Lower lobe of right lung (tissue), 2 donors: ENCODE measurements around the gene RPL3. TPM values are rescaled to one million over a fixed set of nuclear protein-coding genes. Genes with fewer than 3 reads are reported as not detected.

Experiments used
- ATAC-seq, 2 donors: fragments of 200-7000 bp; cut with Tn5 transposase; one replicate each; pipeline ENCODE4 v1.9.1; 2020 to 2022; ENCODE audit warnings: mild to moderate bottlenecking in 2 of 2, moderate library complexity in 2 of 2
- DNase-seq: peaks from one replicate; pipeline ENCODE4 v3.0.0-alpha.2; 2020
- H3K27ac ChIP-seq: fragments of 200-600 bp; one replicate; pipeline ENCODE4 v1.8.0; 2022
- H3K27me3 ChIP-seq: fragments of 200-600 bp; one replicate; pipeline ENCODE4 v1.8.0; 2022; ENCODE audit warnings: low read depth
- H3K36me3 ChIP-seq: fragments of 200-600 bp; one replicate; pipeline ENCODE4 v1.8.0; 2022; ENCODE audit warnings: mild to moderate bottlenecking
- H3K4me1 ChIP-seq: fragments of 200-600 bp; one replicate; pipeline ENCODE4 v1.8.0; 2022
- H3K4me3 ChIP-seq: fragments of 200-600 bp; one replicate; pipeline ENCODE4 v1.8.0; 2022; ENCODE audit warnings: mild to moderate bottlenecking
- H3K9me3 ChIP-seq: fragments of 200-600 bp; one replicate; pipeline ENCODE4 v1.8.0; 2022
- intact Hi-C: fragments of 100-400 bp; cut with DNase I; formaldehyde crosslinking; loops from one replicate; pipeline ENCODE4 v1.11.0; 2022
- total RNA-seq: library from RNA; stranded (reverse); fragmentation: NEBNext Ultra II Directional; extraction: Animal tissue kit (Norgen Biotek cat#: 25700); gene quantifications from one replicate; pipeline ENCODE4 v1.2.1, GENCODE V29; 2021
- TF ChIP-seq, protein P1 (sequence below): fragments of 200-600 bp; IDR thresholded peaks from one replicate; pipeline ENCODE4 v1.8.0; 2022; ENCODE audit warnings: antibody characterized with exemption, mild to moderate bottlenecking
- donor health status: DM: no; HTN: yes; CAD: no; lungs with severe emphysema.

The RPL3 gene
- total RNA-seq, 1 donor from 2014 or later, result 1,467 TPM

GRCh38 chr22:39277142-39277607 lies 42.2 kb downstream of the RPL3 start:
- DNase-seq (no peak), ATAC-seq (peak; percentile 69 to 72)
- intact Hi-C loops, result no loop called here
- Histone ChIP-seq H3K9me3 (no peaks in the 10 kb centered on the region), H3K4me1 (peaks cover 39% of the 10 kb centered on the region), H3K27me3 (no peaks in the 10 kb centered on the region), H3K4me3 (no peak overlapping the region), H3K27ac (peak overlapping the region; percentile 11), H3K36me3 (no peaks in the 10 kb centered on the region)
- TF ChIP-seq, protein P1, sequence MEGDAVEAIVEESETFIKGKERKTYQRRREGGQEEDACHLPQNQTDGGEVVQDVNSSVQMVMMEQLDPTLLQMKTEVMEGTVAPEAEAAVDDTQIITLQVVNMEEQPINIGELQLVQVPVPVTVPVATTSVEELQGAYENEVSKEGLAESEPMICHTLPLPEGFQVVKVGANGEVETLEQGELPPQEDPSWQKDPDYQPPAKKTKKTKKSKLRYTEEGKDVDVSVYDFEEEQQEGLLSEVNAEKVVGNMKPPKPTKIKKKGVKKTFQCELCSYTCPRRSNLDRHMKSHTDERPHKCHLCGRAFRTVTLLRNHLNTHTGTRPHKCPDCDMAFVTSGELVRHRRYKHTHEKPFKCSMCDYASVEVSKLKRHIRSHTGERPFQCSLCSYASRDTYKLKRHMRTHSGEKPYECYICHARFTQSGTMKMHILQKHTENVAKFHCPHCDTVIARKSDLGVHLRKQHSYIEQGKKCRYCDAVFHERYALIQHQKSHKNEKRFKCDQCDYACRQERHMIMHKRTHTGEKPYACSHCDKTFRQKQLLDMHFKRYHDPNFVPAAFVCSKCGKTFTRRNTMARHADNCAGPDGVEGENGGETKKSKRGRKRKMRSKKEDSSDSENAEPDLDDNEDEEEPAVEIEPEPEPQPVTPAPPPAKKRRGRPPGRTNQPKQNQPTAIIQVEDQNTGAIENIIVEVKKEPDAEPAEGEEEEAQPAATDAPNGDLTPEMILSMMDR, result no peak

GRCh38 chr22:39276440-39277141 lies 42.8 kb downstream of the RPL3 start:
- no peaks in the 10 kb centered on the region for H3K9me3 ChIP-seq
- no peak overlapping the region for H3K27ac ChIP-seq
- no peak overlapping the region for H3K4me3 ChIP-seq
- no peaks in the 10 kb centered on the region for H3K36me3 ChIP-seq
- DNase-seq (no peak), ATAC-seq (no peak)
- intact Hi-C loops, result no loop called here
- TF ChIP-seq, protein P1, result no peak
- peaks cover 34% of the 10 kb centered on the region for H3K4me1 ChIP-seq
- H3K27me3 ChIP-seq, result no peaks in the 10 kb centered on the region

GRCh38 chr22:39275814-39276439 lies 43.5 kb downstream of the RPL3 start:
- ATAC-seq, result no peak
- TF ChIP-seq, protein P1, result no peak

GRCh38 chr22:39273950-39274887 lies 45.2 kb downstream of the RPL3 start:
- Histone ChIP-seq H3K9me3 (no peaks in the 10 kb centered on the region), H3K27me3 (no peaks in the 10 kb centered on the region), H3K27ac (no peak overlapping the region), H3K36me3 (no peaks in the 10 kb centered on the region), H3K4me1 (peaks cover 16% of the 10 kb centered on the region), H3K4me3 (no peak overlapping the region)
- ATAC-seq (no peak), DNase-seq (no peak)
- intact Hi-C loops, result no loop called here
- TF ChIP-seq, protein P1, result no peak

More at GRCh38 chr22:39275814-39276439, 43.5 kb downstream of the RPL3 start:
- intact Hi-C loops, result no loop called here
- Histone ChIP-seq H3K9me3 (no peaks in the 10 kb centered on the region), H3K27ac (no peak overlapping the region), H3K4me3 (no peak overlapping the region), H3K36me3 (no peaks in the 10 kb centered on the region), H3K4me1 (peaks cover 27% of the 10 kb centered on the region), H3K27me3 (no peaks in the 10 kb centered on the region)
- no peak for DNase-seq

DNA sequence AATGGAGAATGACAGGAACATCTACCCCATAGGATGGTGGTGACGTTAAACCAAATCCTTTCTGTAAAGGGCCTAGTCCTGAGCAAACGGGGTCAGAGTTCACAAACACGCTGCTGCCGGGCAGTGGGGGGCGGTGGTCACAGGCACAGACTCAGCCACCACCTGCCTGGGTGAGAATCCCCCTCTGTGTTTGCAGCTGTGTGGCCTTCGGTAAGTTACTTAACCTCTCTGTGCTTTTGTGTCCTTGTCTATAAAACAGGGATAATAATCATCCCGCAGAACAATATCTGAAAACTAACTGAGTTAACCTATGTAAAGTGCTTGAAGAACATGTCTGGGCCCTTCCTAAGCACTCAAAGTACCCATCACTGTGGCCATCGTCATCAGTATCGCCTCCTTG lies 48.6 kb downstream of the RPL3 start:
- Histone ChIP-seq H3K4me1 (peaks cover 5% of the 10 kb centered on the region), H3K27me3 (no peaks in the 10 kb centered on the region), H3K36me3 (no peaks in the 10 kb centered on the region), H3K27ac (no peak overlapping the region), H3K4me3 (no peak overlapping the region), H3K9me3 (no peaks in the 10 kb centered on the region)
- DNase-seq (no peak), ATAC-seq (no peak)
- intact Hi-C loops, result no loop called here
- TF ChIP-seq, protein P1, result no peak
